HG03520 (cell line): ENCODE measurements around the gene CARMIL1.
"Not testable (repeated sequence)": the region's sequence is repeated elsewhere in the genome, so short reads cannot be mapped to it uniquely, and the experiment has no call there.

ENCODE experiments used
- ATAC-seq: cut with Tn5 transposase; IDR thresholded peaks from one replicate; pipeline ENCODE4 v1.9.1; 2021; ENCODE audit warnings: mild to moderate bottlenecking, moderate library complexity; ENCODE audit not compliant: unreplicated experiment

The CARMIL1 gene

DNA sequence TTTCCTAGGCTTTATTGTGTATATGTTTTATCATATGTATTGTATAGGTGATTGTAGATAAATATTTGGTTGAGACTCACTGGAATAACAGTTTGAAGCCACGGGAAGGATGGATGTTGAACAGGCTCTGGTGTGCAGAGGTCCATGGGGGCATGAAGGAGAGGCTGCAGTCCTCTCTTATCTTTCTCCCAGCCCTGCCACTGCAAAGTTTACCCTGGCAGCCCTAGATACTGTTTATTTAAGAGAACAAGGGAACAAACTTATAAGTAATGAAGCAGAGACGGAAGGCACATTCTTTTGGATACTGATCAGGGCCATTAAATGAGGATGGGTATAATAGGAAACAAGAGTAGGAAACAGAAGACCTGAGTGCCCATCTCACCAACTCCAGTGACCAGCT, 269.3 kb downstream of the CARMIL1 start:
- no peak for ATAC-seq

DNA sequence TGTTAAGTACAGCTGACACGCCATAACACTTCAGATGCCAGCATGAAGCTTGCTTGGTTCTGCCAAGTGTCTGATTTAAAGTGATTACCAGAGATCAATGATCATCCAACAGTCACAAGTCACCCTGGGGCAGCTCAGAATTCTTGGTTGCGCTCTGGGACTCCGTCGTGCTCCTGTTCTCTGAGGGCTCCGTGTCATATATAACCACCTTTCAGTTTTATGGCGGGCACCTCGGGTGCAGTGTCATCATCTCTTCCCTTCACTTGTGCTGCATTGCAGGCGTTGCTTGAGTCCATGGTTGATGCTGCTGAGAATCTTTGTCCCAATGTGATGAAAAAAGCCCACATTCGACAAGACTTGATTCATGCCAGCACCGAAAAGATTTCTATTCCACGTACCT, 271.5 kb downstream of the CARMIL1 start:
- ATAC-seq = no peak

DNA sequence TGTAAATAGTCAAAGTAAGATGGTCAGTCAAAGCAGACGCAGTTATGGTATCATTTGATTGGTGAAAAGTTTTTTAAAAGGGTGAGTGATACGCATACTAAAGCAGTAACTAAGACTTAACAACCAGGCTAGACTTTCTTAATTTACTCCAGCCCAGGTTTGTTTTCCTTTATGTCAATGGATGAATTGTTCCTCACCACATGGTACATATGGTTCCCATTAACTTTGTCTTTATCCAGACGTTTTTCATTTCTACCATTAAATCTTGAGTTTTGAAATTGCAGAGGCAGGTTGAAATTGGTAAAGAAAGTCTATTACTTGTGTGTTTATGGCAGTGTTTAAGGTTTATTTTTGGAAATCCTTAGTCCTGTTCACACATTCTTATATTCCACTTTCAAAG, 274.3 kb downstream of the CARMIL1 start:
- no peak for ATAC-seq

GRCh38 chr6:25555188-25555587, 276.0 kb downstream of the CARMIL1 start:
- no peak for ATAC-seq

GRCh38 chr6:25556516-25556915, 277.3 kb downstream of the CARMIL1 start:
- no peak for ATAC-seq

DNA sequence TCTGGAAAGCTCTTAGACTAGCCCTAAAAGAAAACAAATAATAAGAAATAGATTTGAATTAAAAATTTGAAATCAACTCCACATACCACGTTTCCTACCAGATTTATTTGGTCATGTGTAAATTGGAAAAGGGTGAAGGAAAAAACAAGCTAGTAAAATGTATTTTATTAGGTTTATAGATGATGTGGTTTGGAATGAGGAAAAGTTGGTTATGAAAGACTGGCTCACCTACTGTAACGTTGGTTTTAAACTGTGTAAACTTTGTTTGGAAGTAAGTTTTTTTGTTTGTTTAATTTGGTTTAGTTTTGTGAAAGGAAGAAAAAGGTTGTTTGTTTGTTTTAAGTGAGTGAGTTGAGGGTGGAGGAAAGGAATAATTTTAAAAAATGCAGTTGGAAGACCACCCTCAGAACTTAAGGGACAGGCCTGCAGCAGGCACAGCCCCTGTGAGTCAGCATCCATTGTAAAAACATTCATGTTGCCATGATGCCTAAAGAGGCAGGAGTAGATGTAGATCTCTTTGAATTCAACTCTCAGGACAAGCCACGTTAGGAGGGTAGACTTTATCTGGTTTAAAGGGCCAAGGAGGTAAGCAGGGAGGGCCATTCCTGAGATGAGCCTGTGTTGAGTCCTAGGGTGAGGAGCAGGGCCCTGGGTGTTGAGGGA, 279.1 kb downstream of the CARMIL1 start:
- no peak for ATAC-seq

DNA sequence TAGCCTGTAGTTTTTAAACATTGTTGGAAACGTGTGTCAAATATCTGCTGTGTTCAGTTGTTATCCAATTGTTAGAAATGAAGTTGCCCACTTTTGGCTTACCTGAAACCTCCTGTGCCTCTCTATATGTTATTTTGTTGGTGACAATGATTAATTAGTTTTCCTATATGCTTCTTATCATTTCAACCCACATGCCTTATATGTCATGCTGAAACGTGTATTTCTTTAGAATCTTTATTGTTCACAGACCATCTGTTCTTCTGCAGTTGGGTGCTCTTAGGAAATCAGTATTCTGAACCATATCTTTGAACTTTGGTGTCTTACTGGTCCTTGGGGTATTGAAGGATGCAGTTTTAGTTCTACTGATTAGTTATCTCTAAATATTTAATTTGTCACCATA, 281.7 kb downstream of the CARMIL1 start:
- ATAC-seq = no peak

DNA sequence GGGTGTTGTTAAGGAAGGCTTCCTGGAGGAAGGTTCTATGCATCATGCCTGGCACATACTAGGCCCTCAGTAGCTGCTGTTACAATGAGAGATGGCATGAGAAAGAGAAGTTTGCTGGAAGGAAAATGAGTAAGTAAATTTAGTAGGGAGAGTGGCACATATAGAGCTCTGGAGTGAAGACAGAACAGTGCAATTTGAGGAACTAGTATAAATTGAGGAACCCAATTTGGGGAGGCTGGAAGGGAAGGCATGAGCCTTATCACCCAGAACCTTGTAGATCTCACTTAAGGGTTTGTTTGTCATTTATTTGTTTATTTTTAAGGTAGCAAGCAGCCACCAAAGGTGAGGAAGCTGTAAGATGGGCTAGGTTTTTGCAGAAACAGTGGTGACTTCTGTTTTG, 285.8 kb downstream of the CARMIL1 start:
- ATAC-seq = no peak

DNA sequence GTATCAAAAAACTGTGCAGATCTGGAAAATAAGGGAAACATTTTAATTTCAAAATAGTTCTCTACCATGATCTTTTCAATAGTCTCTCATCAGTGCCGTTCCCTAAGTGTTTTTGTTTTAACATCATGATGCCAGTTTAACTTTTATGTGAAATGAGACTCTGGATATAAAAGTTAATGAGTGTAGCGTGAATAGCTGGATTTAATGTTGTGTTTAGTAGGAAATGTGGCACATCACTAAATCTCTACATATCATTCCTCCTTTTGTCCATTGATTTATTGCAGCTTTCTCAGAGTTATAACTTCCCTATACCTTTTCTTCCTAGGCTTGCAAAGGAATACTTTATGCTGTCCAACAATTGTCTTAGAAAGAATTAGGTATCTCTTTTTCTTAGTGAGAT, 291.4 kb downstream of the CARMIL1 start:
- no peak for ATAC-seq

GRCh38 chr6:25576919-25577318, 297.7 kb downstream of the CARMIL1 start:
- ATAC-seq = no peak

- ATAC-seq = no peak
Observed at GRCh38 chr6:25578538-25578937, 299.4 kb downstream of the CARMIL1 start.

DNA sequence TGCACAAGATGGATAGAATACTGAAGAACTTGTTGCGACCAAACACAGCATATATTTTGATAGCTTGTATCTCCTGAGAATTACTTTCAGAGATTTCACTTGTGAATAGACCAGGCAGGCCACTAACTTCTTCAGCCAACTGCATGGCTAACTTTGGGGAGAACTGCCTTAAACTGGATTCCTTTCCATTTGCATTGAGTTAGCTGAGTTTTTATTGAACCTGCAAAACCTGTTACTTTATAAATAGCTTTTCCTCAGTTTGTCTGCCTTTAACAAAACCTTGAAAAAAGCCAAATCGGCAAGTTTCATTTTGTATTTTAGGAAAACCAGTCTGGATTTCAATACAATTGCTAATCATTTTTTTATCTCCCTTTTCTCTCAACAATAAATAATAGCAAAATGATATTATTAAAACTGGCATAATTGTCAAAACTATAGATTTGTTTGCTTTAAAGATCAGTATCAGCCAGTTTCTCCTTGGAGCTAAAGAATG, 300.3 kb downstream of the CARMIL1 start:
- no peak for ATAC-seq

GRCh38 chr6:25579902-25580495, 300.8 kb downstream of the CARMIL1 start:
- no peak for ATAC-seq

- ATAC-seq = no peak
Observed at GRCh38 chr6:25582101-25582500, 302.9 kb downstream of the CARMIL1 start.

DNA sequence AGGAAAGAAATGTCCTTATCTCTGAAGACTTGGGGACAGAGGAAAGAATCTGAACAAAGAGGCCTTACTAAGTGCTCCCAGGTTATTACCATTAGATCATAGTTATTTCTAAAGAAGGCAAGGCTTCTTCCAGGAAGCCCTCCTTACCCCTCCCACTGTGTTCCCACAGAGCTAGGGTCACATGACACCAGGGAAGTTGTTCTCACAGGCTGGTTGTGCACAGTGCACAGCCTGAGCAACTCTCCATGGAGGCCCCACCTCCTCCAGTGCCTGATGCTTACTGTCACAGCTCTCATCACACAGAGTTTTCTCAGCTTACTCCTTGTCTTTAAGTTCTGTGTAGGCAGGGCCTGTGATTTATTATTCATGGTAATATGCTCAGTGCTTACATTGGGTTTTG, 303.9 kb downstream of the CARMIL1 start:
- no peak for ATAC-seq

- no peak for ATAC-seq
Observed at GRCh38 chr6:25583906-25584305, 304.7 kb downstream of the CARMIL1 start.

GRCh38 chr6:25585225-25585624, 306.1 kb downstream of the CARMIL1 start:
- ATAC-seq = no peak

DNA sequence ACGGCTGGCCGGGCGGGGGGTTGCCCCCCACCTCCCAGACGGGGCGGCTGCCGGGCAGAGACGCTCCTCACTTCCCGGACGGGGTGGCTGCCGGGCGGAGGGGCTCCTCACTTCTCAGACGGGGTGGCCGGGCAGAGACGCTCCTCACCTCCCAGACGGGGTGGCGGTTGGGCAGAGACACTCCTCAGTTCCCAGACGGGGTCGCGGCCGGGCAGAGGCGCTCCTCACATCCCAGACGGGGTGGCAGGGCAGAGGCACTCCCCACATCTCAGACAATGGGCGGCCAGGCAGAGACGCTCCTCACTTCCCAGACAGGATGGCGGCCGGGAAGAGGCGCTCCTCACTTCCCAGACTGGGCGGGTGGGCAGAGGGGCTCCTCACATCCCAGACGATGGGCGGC, 306.9 kb downstream of the CARMIL1 start:
- ATAC-seq = not testable (repeated sequence)

GRCh38 chr6:25586927-25587326, 307.8 kb downstream of the CARMIL1 start:
- no peak for ATAC-seq

GRCh38 chr6:25590986-25591385, 311.8 kb downstream of the CARMIL1 start:
- ATAC-seq = no peak

- ATAC-seq = no peak
Observed at GRCh38 chr6:25596928-25597818, 318.0 kb downstream of the CARMIL1 start.
